ENCODE measurements around the gene AGAP1.
"Not testable (repeated sequence)": the region's sequence is repeated elsewhere in the genome, so short reads cannot be mapped to it uniquely, and the experiment has no call there.

Gene AGAP1

GRCh38 chr2:235596272-235596671 is 102.4 kb downstream of the AGAP1 start:
- DNase-seq: no peak

- DNase-seq: no peak
These were observed 103.3 kb downstream of the AGAP1 start for GRCh38 chr2:235597081-235597615.

GRCh38 chr2:235598026-235598425 is 104.2 kb downstream of the AGAP1 start:
- DNase-seq: no peak

GRCh38 chr2:235598532-235599531 is 105.0 kb downstream of the AGAP1 start:
- no peak for DNase-seq

GRCh38 chr2:235599596-235600338 is 105.9 kb downstream of the AGAP1 start:
- DNase-seq: no peak

- DNase-seq: no peak
These were observed 106.6 kb downstream of the AGAP1 start for GRCh38 chr2:235600406-235600805.

- no peak for DNase-seq
These were observed 107.1 kb downstream of the AGAP1 start for GRCh38 chr2:235600926-235601325.

GRCh38 chr2:235601960-235602704 is 108.3 kb downstream of the AGAP1 start:
- no peak for DNase-seq

- DNase-seq: not testable (repeated sequence)
These were observed 109.1 kb downstream of the AGAP1 start for GRCh38 chr2:235602971-235603370.

GRCh38 chr2:235603659-235604058 is 109.8 kb downstream of the AGAP1 start:
- no peak for DNase-seq

GRCh38 chr2:235605312-235606003 is 111.6 kb downstream of the AGAP1 start:
- no peak for DNase-seq

GRCh38 chr2:235606004-235606715 is 112.3 kb downstream of the AGAP1 start:
- no peak for DNase-seq

GRCh38 chr2:235607546-235608199 is 113.8 kb downstream of the AGAP1 start:
- DNase-seq: no peak

GRCh38 chr2:235608200-235608887 is 114.5 kb downstream of the AGAP1 start:
- no peak for DNase-seq

GRCh38 chr2:235609321-235609720 is 115.5 kb downstream of the AGAP1 start:
- DNase-seq: no peak

GRCh38 chr2:235609746-235610145 is 115.9 kb downstream of the AGAP1 start:
- no peak for DNase-seq

GRCh38 chr2:235610696-235611257 is 116.9 kb downstream of the AGAP1 start:
- DNase-seq: no peak

- no peak for DNase-seq
These were observed 117.5 kb downstream of the AGAP1 start for GRCh38 chr2:235611349-235611748.

- no peak for DNase-seq
These were observed 117.9 kb downstream of the AGAP1 start for GRCh38 chr2:235611756-235612155.
